ENCODE results near the gene SP1.

Gene SP1

DNA sequence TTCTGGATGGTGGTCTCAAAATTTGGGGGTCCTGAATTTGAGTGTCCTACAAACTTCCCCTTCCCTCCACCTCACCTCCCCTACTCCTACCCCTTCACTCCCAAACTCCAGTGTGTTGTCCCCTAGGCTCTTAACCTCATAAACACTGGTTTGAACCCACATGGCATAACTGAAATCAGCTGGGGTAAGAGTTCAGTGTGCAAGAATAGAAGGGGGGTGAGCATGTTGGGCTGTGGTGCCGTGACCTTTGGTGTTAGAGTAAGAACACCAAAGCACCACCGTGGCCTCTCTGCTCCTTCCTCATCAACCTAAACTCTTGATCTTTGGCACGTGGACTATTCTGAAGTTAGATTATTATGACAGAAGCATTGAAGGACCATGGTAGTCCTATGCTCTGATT, 83.0 kb downstream of the SP1 start:
- no peak for TF ChIP-seq CTCF (IDR thresholded peaks at IDR 0.05; ENCODE audit: low read depth, low read length)
- no peak overlapping the region for H3K4me3 ChIP-seq (replicated peaks in 1 of 2; ENCODE audit: low read depth in 2 of 2, low read length in 2 of 2)
- DNase-seq (ENCODE audit: low read depth in 2 of 2) = no peak

- no peak for DNase-seq (ENCODE audit: low read depth in 2 of 2)
- H3K4me3 ChIP-seq (replicated peaks in 1 of 2; ENCODE audit: low read depth in 2 of 2, low read length in 2 of 2) = no peak overlapping the region
- no peak for TF ChIP-seq CTCF (IDR thresholded peaks at IDR 0.05; ENCODE audit: low read depth, low read length)
Observed at GRCh38 chr12:53463802-53464560, 84.0 kb downstream of the SP1 start.

- DNase-seq (ENCODE audit: low read depth in 2 of 2) = no peak
- TF ChIP-seq CTCF (IDR thresholded peaks at IDR 0.05; ENCODE audit: low read depth, low read length) = no peak
Observed at GRCh38 chr12:53464685-53465418, 84.9 kb downstream of the SP1 start.

DNA sequence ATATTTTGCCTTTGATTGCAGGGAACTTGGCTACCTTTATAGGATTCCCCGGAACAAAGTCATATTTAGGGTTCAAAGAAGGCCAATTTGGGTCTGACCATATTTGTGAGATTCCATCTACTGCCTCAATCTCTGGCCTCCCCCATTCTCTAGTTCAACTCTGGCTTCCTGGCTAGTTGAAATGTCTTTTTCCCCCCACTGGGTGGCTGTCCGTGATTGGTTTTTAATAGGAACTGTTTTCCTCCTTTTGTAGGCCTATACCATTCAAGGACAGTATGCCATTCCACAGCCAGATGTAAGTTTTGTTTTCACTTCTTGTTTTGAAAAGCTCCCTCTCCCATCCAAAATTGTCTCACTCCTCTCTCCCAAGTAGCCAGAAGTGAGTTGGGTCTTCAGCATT, 85.7 kb downstream of the SP1 start:
- TF ChIP-seq CTCF (IDR thresholded peaks at IDR 0.05; ENCODE audit: low read depth, low read length) = no peak
- DNase-seq (ENCODE audit: low read depth in 2 of 2) = no peak

More at GRCh38 chr12:53464685-53465418, 84.9 kb downstream of the SP1 start:
- H3K4me3 ChIP-seq (replicated peaks in 1 of 2; ENCODE audit: low read depth in 2 of 2, low read length in 2 of 2) = no peak overlapping the region

More for the DNA sequence above, 85.7 kb downstream of the SP1 start:
- H3K4me3 ChIP-seq (replicated peaks in 1 of 2; ENCODE audit: low read depth in 2 of 2, low read length in 2 of 2) = no peak overlapping the region

All from cardiac fibroblast (primary cell).